Endothelial cell of umbilical vein (primary cell): ENCODE results near the gene IPO9.

Experiments
- EZH2 ChIP-seq: IDR thresholded peaks from 2 replicates; pipeline ENCODE4 v1.6.1; 2012; ENCODE audit warnings: borderline replicate concordance, low read depth, mild to moderate bottlenecking, moderate library complexity, low read length, inconsistent platforms; ENCODE audit not compliant: severe bottlenecking
- MYC ChIP-seq: IDR thresholded peaks from one replicate; pipeline ENCODE4 v1.6.1; 2011; ENCODE audit warnings: mild to moderate bottlenecking, low read depth, low read length
- POLR2A ChIP-seq: IDR thresholded peaks from 2 replicates; pipeline ENCODE4 v1.6.1; 2012; ENCODE audit warnings: low read depth, mild to moderate bottlenecking, control low read depth, low read length
- POLR2AphosphoS5 ChIP-seq: IDR thresholded peaks from 2 replicates; pipeline ENCODE4 v1.6.1; 2012; ENCODE audit warnings: low read depth, mild to moderate bottlenecking, control low read depth, low read length, moderate library complexity; ENCODE audit not compliant: insufficient read depth
- TF ChIP-seq, protein P1 (sequence below), 2 donors: IDR thresholded peaks; 1 replicate in 1 of 2; 2 replicates in 1 of 2; pipeline ENCODE4 v1.5.1; 2011; ENCODE audit warnings: low read length in 2 of 2, mild to moderate bottlenecking in 2 of 2, moderate library complexity in 2 of 2, control low read depth in 1 of 2, inconsistent platforms in 1 of 2, low read depth in 1 of 2; ENCODE audit not compliant: insufficient read depth in 1 of 2; ENCODE audit errors: extremely low read depth in 1 of 2
- TF ChIP-seq, protein P2 (sequence below): IDR thresholded peaks from 2 replicates; pipeline ENCODE4 v1.6.1; 2011; ENCODE audit not compliant: insufficient read depth, insufficient read length

GRCh38 chr1:201914456-201915235 is 85.7 kb downstream of the IPO9 start:
- no peak for TF ChIP-seq POLR2A
- TF ChIP-seq, protein P1, sequence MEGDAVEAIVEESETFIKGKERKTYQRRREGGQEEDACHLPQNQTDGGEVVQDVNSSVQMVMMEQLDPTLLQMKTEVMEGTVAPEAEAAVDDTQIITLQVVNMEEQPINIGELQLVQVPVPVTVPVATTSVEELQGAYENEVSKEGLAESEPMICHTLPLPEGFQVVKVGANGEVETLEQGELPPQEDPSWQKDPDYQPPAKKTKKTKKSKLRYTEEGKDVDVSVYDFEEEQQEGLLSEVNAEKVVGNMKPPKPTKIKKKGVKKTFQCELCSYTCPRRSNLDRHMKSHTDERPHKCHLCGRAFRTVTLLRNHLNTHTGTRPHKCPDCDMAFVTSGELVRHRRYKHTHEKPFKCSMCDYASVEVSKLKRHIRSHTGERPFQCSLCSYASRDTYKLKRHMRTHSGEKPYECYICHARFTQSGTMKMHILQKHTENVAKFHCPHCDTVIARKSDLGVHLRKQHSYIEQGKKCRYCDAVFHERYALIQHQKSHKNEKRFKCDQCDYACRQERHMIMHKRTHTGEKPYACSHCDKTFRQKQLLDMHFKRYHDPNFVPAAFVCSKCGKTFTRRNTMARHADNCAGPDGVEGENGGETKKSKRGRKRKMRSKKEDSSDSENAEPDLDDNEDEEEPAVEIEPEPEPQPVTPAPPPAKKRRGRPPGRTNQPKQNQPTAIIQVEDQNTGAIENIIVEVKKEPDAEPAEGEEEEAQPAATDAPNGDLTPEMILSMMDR (IDR thresholded peaks at IDR 0.05; ENCODE audit: extremely low read depth in 1 of 2, insufficient read depth in 1 of 2, low read depth in 1 of 2, low read length in 2 of 2): no peak
- TF ChIP-seq MYC: no peak
- no peak for TF ChIP-seq EZH2
- TF ChIP-seq, protein P2, sequence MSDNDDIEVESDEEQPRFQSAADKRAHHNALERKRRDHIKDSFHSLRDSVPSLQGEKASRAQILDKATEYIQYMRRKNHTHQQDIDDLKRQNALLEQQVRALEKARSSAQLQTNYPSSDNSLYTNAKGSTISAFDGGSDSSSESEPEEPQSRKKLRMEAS: no peak
- no peak for TF ChIP-seq POLR2AphosphoS5
